Germinal center (tissue), 1 donor: ENCODE measurements around the gene DECR2.
"Not testable (repeated sequence)": the region's sequence is repeated elsewhere in the genome, so short reads cannot be mapped to it uniquely, and the experiment has no call there.

Experiments
- DNase-seq: peaks from one replicate; pipeline ENCODE4 v3.0.0; 2012; ENCODE audit warnings: mixed read lengths, low spot score

The DECR2 gene

DNA sequence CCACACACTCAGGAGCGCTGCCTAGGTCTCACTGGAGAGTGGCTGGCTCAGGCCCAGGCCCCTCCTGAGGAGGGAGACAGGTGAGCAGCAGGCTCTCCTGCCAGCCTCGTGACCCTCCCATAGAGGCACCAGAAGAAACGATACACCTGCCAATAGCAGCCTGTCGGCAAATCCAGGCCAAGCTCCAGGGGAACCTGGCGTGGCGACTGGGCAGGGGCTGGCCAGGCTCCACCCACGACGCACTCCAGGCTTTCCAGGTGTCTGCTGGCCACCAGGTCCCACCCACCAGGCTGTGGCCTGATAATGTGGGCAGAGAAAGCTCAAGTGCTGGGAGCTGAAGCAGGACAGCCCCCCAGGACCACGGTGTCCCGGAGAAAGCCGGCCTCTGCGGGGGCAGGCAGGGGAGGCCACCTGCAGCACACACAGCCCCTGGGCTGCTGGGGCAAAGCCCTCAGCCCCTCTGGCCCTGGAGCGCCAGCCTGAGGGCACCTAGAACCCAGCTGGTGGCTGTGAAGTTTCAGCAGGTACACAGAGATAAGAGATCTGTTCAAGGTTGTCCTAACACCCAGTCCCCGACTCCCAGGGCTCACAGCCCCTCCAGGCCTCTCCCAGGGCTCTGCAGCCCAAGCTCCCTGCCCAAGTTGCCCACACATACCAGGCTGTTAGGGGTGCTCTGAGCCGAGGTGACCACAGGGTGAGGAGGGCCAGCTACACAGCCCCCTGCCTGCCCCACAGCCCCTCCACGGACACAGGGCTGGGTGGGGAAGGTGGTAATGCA lies 22.3 kb upstream of the DECR2 start:
- no peak for DNase-seq

DNA sequence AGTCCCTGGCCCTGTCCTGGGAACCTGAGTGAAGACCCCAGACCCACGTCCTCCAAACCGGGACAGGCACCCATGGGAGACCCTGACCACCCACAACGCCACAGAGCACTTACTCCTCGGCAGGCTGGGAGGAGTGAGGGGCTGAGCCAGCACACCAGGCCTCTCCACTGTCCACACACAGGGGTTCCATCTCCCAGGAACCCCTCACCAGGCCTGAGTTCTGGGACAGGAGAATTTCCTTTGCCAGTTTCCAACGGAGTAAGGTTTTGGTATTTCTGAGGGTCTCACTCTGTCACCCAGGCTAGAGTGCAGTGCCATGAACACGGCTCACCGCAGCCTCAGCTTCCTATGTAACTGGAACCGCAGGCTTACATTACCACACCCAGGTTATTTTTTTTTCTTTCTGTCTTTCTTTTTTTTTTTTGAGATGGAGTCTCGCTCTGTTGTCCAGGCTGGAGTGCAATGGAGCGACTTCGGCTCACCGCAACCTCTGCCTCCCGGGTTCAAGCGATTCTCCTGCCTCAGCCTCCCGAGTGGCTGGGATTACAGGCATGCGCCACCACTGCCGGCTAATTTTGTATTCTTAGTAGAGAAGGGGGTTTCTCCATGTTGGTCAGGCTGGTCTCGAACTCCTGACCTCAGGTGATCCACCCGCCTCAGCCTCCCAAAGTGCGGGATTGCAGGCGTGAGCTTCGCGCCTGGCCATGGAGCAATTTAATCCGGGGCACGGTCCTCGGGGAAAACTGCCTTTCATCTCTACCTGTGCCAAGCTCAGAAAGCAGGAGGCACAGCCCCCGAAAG lies 21.5 kb upstream of the DECR2 start:
- no peak for DNase-seq

DNA sequence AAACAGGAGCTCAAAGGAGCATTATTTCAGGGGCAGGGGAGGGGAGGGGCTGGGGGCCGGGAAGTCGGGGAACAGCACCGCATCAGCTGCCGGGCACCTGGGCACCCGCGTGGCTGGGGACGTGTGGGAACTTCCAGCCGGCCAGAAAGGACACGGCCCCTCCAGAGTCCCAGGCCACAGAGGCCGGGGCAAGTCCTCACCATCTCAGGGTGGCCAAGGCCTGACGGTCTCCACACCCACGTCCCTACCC lies 21.0 kb upstream of the DECR2 start:
- no peak for DNase-seq

DNA sequence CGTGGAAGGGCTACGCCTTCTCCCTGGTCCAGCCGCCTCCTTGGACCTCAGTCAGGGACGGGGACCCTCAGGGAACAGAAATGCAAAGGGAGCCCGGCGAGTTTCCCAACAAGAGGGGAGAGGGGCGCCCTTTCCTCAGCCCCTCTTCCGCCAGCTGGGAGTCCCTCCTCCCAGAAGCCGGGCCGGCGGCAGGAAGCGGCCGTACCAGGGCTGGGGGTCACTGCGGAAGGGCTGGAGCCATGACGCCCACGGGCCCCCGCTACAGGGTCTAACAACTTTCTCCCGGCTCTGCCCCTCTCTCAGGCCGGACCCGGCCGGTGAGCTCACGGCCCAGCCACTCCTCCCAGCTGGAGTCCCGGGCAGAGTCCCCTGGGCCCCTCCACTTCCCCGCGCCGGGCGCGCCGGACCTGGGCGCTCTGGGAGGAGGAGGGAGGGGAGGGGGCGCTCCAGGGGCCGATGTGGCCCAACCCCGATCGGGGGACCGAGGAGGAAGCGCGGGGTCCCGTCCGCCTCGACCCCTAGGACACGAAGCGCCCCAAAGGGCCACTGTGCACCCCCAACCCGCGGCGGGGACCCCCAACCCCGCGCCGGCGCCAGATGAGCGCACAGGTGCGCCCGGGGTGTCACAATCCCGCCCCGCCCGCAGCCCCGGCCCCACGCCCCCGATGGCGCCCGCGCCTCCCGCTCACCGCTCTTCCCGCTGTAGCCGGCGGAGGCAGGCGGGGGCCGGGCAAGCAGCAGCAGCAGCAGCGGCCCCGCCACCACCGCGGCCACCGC lies 20.5 kb upstream of the DECR2 start:
- no peak for DNase-seq

DNA sequence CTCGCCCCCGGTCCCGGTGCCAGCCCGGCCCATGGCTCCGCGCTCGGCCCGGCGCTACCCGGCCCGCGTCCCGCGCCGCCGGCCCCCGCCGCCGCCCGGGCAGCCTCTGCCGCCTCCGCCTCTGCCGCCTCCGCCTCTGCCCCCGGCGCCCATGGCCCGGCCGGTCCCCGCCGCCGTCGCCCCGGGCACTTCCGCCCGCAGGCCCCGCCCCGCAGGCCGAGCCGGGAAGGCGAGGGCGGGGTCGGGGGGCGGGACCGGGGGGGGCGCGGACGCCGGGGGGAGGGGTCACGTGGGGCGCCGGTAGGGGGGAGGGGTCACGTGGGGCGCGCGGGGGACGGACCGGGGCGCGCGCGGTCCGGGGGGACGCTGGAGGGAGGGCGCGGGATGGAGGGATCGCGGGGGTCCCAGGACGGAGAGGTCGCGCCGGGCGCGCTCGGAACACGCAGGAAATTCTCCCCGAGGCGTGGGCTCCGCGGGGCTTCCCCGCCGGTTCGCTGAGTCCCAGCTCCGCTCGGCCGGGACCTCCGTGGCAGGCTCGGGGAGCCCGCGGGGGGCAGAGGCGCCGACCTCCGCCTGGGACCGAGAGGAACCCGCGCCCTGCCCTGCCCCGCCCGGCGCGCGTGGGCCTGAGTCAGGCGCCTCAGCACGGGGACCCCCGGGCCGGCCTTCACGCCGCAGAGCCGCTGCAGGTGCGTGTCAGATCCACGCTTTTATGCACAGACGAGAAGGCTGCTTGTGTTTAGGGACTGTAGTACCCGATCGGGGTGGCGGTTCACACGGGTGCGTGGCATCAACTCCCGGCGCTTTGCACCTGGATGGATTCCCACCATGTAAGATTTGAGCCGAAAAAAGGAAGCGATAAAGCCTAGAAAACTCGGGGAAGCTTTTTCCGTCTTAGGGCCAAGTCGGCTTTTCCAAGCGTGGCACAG lies 19.6 kb upstream of the DECR2 start, which contains the start of gene PGAP6:
PGAP6 (minus strand) TSS at position 190 of the 929 bp plus-strand sequence; CDS start at position 33, 157 bp downstream.
- peak; percentile 88 for DNase-seq

DNA sequence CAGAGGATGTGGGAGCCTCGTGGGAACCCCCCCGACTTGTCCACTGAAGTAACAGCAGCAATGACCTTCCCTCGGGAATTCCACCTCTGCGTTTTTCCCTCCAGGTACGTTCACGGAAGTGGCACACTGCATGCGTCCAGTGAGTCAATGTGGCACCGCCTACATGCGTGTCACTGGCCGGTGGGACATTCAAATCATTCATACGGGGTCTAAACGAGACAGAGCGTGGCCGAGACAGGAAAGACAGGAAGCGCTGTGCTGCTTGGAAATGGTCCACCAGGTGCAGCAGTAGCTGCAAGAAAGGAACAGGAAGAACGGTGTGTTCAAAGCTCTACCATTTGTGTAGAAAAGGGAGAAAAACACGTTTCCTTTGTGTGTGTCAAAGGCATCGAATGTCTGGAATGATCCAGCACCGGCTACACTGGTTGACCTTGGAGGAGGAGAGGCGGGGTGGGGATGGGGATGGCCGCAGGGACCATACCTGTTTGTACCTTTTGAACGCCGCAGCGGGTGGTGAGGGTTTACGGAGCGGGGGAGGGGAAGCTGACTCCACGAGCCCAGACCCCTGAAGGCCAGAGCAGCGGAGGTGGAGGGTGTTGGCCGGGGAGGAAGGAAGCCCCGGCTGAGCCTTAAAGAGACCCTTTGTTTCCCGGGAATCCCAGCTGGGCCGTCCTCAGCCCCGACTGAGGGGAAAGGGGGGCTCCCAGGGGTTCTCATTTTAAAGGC lies 18.2 kb upstream of the DECR2 start:
- DNase-seq = peak; percentile 76

DNA sequence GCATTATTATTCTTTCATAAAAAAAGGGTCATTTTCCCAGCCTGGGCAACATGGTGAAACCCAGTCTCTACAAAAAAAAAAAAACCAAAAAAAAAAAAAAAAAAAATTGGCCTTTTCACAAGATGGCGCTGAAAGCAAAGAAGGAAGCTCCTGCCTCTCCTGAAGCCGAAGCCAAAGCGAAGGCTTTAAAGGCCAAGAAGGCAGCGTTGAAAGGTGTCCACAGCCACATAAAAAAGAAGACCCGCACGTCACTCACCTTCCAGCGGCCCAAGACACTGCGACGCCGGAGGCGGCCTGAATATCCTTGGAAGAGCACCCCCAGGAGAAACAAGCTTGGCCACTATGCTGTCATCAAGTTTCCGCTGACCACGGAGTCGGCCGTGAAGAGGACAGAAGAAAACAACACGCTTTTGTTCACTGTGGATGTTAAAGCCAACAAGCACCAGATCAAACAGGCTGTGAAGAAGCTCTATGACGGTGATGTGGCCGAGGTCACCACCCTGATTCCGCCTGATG lies 15.0 kb upstream of the DECR2 start:
- no peak for DNase-seq

DNA sequence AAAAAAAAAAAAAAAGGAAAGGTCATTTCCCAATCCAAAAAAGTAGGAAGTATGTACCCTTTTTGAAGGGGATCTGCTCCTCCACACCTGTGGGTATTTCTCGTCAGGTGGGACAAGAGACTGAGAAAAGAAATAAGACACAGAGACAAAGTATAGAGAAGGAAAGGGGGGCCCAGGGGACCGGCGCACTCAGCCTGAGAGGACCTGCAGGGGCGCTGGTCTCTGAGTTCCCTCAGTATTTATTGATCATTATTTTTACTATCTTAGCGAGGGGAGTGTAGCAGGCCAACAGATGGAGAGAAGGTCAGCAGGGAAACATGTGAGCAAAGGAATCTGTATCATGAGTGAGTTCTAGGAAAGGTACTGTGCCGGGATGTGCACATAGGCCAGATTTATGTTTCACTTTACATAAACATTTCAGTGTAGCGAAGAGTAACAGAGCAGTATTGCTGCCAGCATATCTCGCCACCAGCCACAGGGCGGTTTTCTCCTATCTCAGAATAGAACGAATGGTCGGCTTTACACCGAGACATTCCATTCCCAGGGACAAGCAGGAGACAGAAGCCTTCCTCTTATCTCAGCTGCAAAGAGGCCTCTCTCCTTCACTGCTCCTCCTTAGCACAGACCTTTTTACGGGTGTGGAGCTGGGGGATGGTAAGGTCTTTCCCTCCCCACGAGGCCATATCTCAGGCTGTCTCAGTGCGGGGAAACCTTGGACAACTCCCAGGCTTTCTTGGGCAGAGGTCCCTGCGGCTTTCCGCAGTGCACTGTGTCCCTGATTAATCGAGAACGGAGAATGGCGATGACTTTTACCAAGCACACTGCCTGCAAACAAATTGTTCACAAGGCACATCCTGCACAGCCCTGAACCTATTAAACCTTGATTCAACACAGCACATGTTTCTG lies 13.7 kb upstream of the DECR2 start:
- not testable (repeated sequence) for DNase-seq

DNA sequence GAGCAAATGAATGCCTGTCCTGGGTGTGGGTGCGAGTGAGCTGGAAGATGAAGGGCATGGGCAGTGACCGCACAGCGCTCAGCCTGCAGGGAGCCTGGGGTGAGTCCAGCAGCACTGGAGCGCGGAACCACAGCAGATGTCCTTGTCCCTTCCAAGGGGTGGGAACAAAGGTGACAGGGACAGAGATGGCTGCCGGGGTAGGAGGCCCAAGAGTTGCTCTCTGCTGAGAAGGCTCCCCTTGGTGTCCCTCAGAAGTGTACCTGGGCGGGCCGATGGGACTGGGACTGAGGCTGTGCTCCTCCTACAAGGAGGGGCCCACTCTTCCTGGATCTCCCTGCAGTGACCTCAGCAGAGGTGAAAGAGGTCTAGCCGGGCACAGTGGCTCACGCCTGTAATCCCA lies 12.3 kb upstream of the DECR2 start:
- no peak for DNase-seq

DNA sequence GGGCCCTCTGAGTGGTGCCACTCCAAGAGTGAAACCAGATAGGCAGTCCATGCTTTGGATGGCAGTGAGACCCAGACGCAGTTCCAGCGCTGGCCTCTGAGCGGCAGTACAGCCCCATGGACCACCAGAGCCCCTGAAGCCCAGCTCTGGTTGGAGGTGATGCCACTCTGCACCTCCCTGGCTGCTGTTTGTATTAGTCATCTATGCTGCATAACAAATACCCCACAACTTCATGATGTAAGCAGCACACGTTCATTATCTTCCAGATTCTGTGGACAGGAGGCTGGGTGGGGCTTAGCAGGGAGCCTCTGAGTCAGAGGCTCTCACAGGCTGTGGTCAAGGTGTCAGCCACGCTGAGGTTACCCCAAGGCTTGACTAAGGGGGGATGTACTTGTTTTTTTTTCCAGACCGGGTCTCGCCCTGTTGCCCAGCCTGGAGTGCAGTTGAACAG lies 9.8 kb upstream of the DECR2 start:
- DNase-seq = peak; percentile 54

DNA sequence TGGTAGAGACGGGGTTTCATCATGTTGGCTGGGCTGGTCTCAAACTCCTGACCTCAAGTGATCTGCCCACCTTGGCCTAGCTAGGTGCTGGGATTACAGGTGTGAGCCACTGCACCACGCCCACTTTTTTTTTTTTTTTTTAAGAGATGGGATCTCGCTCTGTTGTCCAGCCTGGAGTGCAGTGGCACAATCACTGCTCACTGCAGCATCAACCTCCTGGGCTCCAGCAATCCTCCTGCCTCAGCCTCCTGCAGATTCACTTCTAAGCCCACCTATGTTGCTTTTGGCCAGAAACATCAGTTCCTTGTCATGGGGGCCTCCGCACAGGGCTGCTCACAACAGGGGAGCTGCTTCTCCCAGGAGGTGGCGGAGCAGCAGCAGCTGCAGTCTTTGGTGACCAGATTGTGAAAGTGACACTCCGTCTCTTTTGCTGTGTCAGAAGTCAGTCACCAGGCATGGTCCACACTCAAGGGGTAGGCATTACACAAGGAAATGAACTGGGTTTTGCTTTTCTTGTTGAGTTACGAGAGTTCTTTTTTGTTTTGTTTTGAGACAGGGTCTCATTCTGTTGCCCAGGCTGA lies 9.1 kb upstream of the DECR2 start:
- no peak for DNase-seq

DNA sequence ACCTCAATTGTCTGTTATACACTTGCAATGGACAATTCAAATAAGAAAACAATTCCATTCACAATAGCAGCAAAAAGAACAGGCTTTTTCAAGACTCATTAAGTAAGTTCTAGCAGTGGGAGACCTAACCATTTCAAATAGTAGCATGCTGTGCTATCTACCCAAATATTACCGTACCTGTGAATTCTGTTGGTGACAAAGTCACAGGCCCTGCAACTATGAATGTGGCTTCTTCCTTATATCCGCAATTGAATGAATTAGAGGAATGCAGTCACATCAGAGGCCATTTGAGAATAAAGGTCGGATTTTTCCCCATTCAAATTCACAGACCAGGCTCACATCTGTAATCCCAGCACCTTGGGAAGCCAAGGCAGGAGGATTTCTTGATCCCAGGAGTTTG lies 5.5 kb upstream of the DECR2 start:
- DNase-seq = no peak

DNA sequence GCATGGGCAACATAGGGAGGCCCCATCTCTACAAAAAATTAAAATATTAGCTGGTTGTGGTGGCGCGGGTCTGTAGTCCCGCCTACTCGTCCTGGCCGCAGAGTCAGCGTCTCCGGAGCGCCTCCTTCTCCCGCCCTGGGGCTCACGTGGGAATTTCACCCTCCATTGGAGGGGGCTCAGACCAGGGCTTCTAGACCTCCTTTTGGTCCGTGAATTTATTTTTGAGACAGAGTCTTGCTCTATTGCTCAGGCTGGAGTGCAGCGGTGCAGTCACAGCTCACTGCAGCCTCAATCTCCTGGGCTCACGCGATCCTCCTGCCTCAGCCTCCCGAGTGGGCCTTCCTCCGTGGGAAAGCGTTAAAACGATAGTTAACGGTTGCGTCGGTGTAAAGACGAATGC lies 5.1 kb upstream of the DECR2 start:
- DNase-seq = no peak

DNA sequence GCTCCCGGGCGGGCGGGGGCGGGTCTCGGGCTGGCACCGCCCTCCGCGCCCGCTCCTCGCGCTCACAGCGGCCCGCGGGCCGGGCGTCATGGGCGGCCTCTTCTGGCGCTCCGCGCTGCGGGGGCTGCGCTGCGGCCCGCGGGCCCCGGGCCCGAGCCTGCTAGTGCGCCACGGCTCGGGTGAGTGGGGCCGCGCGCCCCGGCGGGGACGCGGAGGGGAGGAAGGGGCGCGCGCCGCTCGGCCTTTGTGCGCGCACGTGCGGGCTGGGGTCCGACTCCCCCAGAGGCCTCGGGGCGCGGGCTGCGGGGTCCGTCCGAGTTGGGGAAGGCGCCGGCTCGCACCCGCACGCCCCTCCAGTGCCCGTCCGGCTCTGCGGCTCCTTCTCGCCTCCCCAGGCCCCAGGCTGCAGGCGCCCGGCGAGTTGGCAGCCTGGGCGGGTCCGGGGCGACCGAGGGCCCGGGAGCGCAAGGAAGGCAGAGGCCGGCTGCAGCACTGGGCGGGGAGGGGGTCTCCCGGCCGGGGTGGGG lies 4.5 kb upstream of the DECR2 start, which contains the start of gene NME4:
NME4 (plus strand) TSS at position 65 of the 527 bp plus-strand sequence; CDS start at position 89, 24 bp downstream.
- no peak for DNase-seq

DNA sequence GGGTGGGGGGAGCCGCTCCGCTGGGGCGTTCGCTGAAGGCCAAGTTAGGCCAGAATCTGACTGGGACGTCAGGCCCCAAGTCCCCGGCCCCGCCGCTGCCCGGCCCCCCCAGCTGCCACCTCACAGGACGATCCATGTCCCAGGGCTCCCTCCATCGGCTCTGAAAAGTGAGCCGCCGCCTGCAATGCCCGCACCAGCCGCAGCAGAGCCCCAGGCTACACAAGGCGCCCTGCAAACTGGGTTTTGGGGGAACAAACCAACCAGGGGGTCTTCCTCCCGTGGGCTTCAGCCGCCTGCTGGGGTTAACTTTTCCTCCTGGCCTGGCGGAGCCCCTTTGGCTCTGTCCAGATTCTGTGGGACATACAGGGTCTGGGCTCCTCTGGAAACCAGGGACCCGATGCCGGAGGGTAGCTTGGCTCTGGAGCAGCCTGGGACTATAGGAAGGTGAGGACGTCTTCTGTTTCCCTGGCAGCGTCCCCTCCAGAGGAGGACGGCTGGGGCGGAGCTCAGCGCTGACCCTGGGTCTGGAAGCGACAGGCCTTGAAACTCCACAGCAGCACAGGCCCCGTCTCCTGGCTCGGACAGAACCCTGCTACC lies 3.9 kb upstream of the DECR2 start:
- no peak for DNase-seq

DNA sequence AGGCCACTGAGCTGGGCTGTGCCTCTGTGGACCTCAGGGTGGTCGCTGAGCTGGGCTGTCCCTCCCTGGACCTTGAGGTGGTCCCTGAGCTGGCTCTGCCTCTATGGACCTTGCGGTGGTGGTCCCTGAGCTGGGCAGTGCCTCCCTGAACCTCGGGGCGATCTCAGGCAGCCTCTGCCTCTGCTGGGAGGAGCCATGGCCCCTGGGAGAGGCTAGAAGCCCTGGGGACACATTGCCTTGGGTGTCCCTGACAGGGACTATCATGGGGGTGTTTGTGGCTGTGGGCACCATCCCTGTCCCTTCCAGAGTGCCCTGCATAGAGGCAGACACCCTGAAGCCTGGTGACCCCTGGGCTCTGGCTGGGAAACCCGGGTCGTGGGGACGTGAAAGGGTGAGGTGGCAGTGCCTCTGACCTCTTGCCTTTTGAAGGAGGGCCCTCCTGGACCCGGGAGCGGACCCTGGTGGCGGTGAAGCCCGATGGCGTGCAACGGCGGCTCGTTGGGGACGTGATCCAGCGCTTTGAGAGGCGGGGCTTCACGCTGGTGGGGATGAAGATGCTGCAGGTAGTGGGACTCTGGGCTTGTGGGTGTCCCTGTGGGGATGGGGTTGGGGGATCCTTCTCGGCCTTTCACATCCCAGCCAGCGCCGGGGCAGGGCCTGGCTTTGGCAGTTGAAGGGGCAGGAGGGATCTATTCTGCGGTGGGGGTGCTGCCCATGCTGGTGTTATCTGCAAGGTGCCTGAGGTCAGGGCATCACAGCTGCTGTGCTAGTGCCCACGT lies 2.9 kb upstream of the DECR2 start:
- no peak for DNase-seq

DNA sequence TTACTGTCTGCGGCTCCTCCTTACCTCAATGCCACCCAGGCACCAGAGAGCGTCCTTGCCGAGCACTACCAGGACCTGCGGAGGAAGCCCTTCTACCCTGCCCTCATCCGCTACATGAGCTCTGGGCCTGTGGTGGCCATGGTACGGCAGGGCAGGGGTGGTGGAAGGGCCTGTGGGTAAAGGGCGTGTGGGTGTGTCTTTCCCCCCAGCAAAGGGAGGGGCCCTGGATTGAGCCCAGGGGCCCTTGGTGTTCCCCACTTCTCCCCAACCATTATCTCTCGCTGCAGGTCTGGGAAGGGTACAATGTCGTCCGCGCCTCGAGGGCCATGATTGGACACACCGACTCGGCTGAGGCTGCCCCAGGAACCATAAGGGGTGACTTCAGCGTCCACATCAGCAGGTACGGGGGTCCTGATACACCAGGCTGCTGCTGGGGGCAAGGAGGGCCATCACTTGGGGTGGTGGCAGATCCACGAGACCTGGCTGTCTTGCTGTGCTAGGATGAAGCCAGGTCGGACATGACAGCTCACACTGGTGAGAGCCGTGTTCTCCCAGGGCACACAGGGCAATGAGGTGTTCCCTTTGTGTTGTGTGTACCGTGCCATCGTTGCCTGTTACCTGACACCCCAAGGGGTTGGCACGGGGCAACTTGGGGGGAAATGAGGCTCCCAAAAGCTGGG lies 2.2 kb upstream of the DECR2 start:
- DNase-seq = no peak
